Mesendoderm (in vitro differentiated cells): ENCODE data around the gene PGM1. TPM values are rescaled to one million over a fixed set of nuclear protein-coding genes. Genes with fewer than 3 reads are reported as not detected.

ENCODE experiments used
- DNase-seq: peaks from one replicate; pipeline ENCODE4 v3.0.0; 2013
- H2AK5ac ChIP-seq: 2 replicates; pipeline ENCODE4 v1.6.1; 2013; ENCODE audit warnings: low read length, inconsistent platforms
- H2BK120ac ChIP-seq: 2 replicates; pipeline ENCODE4 v1.6.1; 2013; ENCODE audit warnings: low read depth, mild to moderate bottlenecking, low read length, moderate library complexity, mixed read lengths
- H2BK15ac ChIP-seq: replicated peaks from 2 replicates; pipeline ENCODE4 v1.6.1; 2013; ENCODE audit warnings: low read depth, mild to moderate bottlenecking, moderate library complexity
- H2BK5ac ChIP-seq: 2 replicates; pipeline ENCODE4 v1.6.1; 2013; ENCODE audit warnings: low read length, inconsistent platforms
- H3K18ac ChIP-seq: 2 replicates; pipeline ENCODE4 v1.6.1; 2013; ENCODE audit warnings: mild to moderate bottlenecking, low read length, mixed read lengths
- H3K23ac ChIP-seq: one replicate; pipeline ENCODE4 v1.6.1; 2013; ENCODE audit warnings: low read length
- H3K27ac ChIP-seq: 2 replicates; pipeline ENCODE4 v1.5.1; 2013; ENCODE audit warnings: low read depth, mild to moderate bottlenecking, inconsistent platforms, low read length, moderate library complexity
- H3K27me3 ChIP-seq: 2 replicates; pipeline ENCODE4 v1.6.1; 2013; ENCODE audit warnings: low read length, control low read depth, mild to moderate bottlenecking, inconsistent platforms; ENCODE audit not compliant: insufficient read depth, poor library complexity
- H3K36me3 ChIP-seq: 2 replicates; pipeline ENCODE4 v1.6.1; 2013; ENCODE audit warnings: low read length, inconsistent platforms; ENCODE audit not compliant: control insufficient read depth, insufficient read depth
- H3K4ac ChIP-seq: one replicate; pipeline ENCODE4 v1.6.1; 2013; ENCODE audit warnings: low read depth, mild to moderate bottlenecking, low read length, moderate library complexity
- H3K4me1 ChIP-seq: 2 replicates; pipeline ENCODE4 v1.6.1; 2013; ENCODE audit warnings: low read depth, low read length, inconsistent platforms; ENCODE audit not compliant: control insufficient read depth
- H3K4me2 ChIP-seq: 2 replicates; pipeline ENCODE4 v1.6.1; 2013; ENCODE audit warnings: low read length
- H3K4me3 ChIP-seq: 2 replicates; pipeline ENCODE4 v1.5.1; 2013; ENCODE audit warnings: mild to moderate bottlenecking, low read length
- H3K56ac ChIP-seq: one replicate; pipeline ENCODE4 v1.6.1; 2013; ENCODE audit warnings: low read length
- H3K79me1 ChIP-seq: 2 replicates; pipeline ENCODE4 v1.6.1; 2013; ENCODE audit warnings: low read length, inconsistent platforms
- H3K79me2 ChIP-seq: 2 replicates; pipeline ENCODE4 v1.6.1; 2013; ENCODE audit warnings: mild to moderate bottlenecking, low read length; ENCODE audit not compliant: control insufficient read depth, insufficient read depth
- H3K9ac ChIP-seq: 2 replicates; pipeline ENCODE4 v1.6.1; 2013; ENCODE audit warnings: low read length, inconsistent platforms
- H4K5ac ChIP-seq: one replicate; pipeline ENCODE4 v1.6.1; 2013; ENCODE audit warnings: low read length
- H4K8ac ChIP-seq: one replicate; pipeline ENCODE4 v1.6.1; 2013; ENCODE audit warnings: low read depth, mild to moderate bottlenecking, control low read depth, low read length, moderate library complexity
- WGBS: extraction: QIAGEN DNeasy Blood & Tissue Kit; methylation state at CpG from one replicate; pipeline ENCODE4 v1.1.7; 2013; ENCODE audit warnings: low lambda C conversion rate, missing lambda C conversion rate; ENCODE audit not compliant: insufficient coverage; ENCODE audit errors: extremely low coverage; 5-methylcytosine and 5-hydroxymethylcytosine counted together
- small RNA-seq: library from polyadenylated mRNA; stranded (forward); fragments of <200 nt; extraction: miRNeasy Mini kit (QIAGEN cat#:217004); gene quantifications from one replicate; pipeline ENCODE3, GENCODE V24; 2013; ENCODE audit not compliant: insufficient read depth

PGM1 gene

DNA sequence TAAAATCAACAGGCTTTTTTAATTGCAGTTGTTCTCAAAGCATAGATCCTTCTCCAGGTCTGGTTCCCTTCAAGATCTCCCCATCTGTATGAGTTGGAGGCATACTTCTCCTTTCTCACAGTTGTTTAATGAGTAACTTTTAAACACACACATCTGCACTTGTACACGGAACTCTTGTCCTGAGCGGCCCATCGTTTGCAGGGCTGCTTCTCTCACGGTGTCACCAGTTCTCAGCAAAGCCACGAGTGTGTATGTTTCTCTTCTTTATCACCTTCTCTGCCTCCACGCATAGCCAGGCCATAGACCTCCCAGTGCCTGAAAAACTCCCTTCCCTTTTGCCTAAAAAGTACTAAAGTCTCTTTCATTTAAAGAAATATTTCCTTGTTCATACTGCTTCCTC is 111.9 kb downstream of the PGM1 start:
- DNase-seq: no peak
- Histone ChIP-seq H3K27me3 (no peaks in the 10 kb centered on the region), H3K23ac (no peak overlapping the region), H4K8ac (no peak overlapping the region), H3K79me1 (no peaks in the 10 kb centered on the region), H2BK5ac (no peak overlapping the region), H3K79me2 (no peaks in the 10 kb centered on the region), H3K4me1 (no peaks in the 10 kb centered on the region), H2BK15ac (no peak overlapping the region), H3K18ac (no peak overlapping the region), H3K4ac (no peak overlapping the region), H2AK5ac (no peak overlapping the region), H4K5ac (no peak overlapping the region), H3K56ac (no peak overlapping the region), H2BK120ac (no peak overlapping the region), H3K27ac (no peak overlapping the region), H3K36me3 (no peaks in the 10 kb centered on the region), H3K9ac (no peak overlapping the region), H3K4me3 (no peak overlapping the region), H3K4me2 (no peak overlapping the region)
- no CpG with 5 or more reads among the region's 6 CpGs for WGBS

DNA sequence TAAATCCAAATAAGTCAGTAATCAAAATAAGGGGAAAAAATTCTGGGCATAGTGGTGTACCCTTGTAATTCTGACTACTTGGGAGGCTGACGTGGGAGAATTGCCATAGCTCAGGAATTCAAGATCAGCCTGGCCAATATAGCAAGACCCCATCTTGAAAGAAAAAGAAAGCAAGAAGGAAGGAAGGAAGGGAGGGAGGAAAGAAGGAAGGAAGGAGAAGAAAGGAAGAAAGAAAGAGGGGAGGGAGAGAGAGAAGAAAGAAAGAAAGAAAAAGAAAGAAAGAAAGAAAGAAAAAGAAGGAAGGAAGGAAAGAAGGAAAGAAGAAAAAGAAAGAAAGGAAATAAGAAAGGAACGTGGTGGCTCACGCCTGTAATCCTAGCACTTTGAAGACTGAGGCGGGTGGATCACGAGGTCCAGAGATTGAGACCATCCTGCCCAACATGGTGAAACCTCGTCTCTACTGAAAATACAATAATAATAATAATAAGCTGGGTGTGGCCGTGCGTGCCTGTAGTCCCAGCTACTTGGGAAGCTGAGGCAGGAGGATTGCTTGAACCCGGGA is 116.1 kb downstream of the PGM1 start:
- H3K27me3 ChIP-seq: no peaks in the 10 kb centered on the region
- no peak overlapping the region for H3K18ac ChIP-seq
- WGBS: no CpG with 5 or more reads among the region's 9 CpGs
- H4K8ac ChIP-seq: no peak overlapping the region
- no peak overlapping the region for H3K56ac ChIP-seq
- H2BK15ac ChIP-seq: no peak overlapping the region
- H3K9ac ChIP-seq: no peak overlapping the region
- no peak overlapping the region for H2AK5ac ChIP-seq
- no peak overlapping the region for H3K4me2 ChIP-seq
- no peaks in the 10 kb centered on the region for H3K4me1 ChIP-seq
- H3K27ac ChIP-seq: no peak overlapping the region
- no peaks in the 10 kb centered on the region for H3K79me1 ChIP-seq
- no peak overlapping the region for H3K4ac ChIP-seq
- no peak for DNase-seq
- no peaks in the 10 kb centered on the region for H3K36me3 ChIP-seq
- no peaks in the 10 kb centered on the region for H3K79me2 ChIP-seq
- no peak overlapping the region for H2BK120ac ChIP-seq
- H2BK5ac ChIP-seq: no peak overlapping the region
- H3K4me3 ChIP-seq: no peak overlapping the region
- no peak overlapping the region for H4K5ac ChIP-seq
- H3K23ac ChIP-seq: no peak overlapping the region

Small RNA genes within 50 kb of the gene (small RNA-seq; reads per million reads assigned to genes)
- not detected for gene RF02105
- not detected for gene RF02106
- not detected for gene RF02107
- not detected for gene RF02108
- gene RF02109: not detected
- not detected for gene RF02110
